GM18873 (cell line): ENCODE measurements around the gene MACROD1.

Source experiments
- ATAC-seq: cut with Tn5 transposase; IDR thresholded peaks from one replicate; pipeline ENCODE4 v1.9.1; 2021; ENCODE audit warnings: mild to moderate bottlenecking, moderate library complexity, moderate number of reproducible peaks; ENCODE audit not compliant: unreplicated experiment, low FRiP score

MACROD1 gene

DNA sequence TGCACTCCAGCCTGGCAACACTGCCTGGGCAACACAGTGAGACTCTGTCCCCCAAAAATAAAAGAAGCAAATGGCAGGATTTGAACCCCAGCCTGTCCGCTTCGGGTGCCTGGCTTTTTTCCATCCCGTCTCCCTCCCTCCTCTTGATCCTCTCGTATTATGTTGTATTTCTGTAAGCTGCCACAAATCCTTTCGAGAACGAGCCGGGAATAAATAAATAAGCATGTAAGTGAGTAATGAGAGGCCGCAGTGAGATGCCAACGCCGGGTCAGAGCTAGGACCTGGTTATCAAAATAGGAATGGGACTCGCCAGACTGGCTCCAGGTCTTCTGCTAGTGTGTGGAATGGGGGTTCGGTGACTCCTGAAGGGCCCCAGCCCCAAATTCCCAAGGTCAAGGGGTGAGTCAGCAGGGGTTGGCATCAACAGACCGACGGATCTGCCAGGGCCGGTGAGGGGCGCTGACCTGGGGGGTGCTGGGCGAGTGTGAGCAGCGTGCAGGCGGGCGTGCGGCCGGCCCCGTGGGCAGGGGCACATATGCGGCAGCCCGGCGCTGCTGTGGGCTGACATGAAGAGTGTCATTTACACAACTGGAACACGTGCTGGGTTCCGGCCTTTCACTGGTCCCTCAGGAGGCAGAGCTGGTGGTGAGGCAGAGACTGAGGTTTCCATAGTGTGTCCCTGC, 82.4 kb downstream of the MACROD1 start:
- ATAC-seq, result no peak

DNA sequence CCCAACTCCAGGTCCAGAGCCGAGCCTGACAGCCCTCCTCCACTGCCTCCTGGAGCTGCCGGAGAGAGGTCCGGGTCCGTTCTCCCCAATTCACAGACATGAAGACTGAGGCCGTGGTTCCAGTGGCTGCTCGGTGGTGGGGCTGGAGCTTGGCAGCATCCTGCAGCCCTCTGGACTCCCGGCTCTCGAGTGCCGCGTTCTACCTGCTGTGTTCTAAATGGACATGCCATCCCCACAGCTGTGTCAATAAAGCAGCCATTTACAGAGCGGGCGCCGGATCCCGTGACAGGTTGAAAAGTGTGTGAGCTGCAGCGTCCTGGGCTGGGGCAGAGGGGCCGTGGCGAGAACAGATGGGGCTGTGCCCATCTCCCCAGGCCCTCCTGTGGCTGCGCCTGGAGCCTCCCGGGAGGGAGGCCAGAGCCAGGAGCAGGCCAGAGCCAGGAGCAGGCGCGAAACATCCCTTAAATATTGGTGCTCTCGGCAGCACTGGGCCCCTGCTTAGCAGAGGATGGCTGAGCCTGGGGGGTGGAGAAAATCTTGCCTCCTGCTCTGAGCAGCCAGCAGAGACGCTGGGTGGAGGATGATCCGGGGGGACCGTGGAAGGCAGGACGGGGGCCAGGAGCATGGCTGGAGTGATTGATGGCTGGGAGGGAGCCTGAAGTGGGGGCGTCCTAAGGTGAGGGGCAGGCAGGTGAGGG, 84.0 kb downstream of the MACROD1 start:
- no peak for ATAC-seq

DNA sequence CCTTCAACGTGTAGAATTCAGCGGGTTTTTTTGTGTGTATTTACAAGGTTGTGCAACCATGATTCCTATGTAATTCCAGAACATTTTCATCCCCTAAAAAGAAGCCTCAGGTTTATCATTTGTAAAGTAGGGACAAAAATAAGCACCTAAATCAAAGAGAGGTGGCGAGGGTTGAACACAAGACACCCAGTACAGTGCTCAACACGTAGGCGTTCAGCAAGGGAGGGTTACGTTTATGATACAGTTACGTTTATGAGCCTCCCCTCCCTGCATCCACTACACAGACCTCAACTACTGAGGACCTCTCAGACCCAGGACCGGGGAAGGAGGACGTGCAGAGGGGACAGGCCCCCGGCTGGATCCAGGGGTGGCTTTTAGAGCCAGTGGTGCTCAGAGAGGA, 85.5 kb downstream of the MACROD1 start:
- no peak for ATAC-seq

DNA sequence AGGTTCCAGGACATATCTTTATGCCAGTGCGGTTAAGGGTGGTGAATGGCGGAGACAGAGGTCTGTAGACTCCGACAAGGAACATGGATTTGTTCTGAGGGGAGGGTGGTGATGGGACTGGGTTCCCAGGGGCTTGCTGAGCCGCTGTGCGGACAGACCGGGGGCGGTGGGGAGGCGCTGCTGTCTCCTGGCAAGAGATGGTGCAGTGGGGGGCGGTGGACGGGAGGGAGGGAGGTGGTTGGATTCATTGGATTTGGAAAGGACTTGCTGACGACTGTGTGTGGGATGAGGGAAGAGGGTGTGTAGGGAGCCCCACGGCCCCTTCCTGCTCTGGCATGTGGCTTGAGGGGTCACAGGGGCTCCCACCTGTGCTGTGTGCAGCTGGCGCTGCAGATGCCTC, 87.0 kb downstream of the MACROD1 start:
- no peak for ATAC-seq

DNA sequence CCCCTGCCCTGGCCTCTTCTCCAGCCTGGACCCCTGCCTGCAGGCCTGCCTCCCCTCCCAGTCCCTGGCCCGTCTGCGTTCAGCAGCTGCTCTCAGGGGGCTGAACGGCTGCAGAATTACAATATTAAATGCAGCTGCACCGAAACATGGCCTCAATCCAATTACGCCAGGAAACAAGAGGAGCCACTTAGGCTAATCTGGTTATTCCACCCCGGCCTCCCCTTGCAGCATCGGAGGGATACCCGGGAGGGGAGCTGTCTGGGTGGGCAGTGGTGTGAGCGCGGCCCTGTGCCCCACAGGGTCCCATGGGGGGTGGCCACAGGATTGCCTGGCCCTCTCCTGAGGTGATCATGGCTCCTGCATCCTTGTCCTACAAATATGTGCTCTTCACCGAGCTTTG, 87.6 kb downstream of the MACROD1 start:
- no peak for ATAC-seq

DNA sequence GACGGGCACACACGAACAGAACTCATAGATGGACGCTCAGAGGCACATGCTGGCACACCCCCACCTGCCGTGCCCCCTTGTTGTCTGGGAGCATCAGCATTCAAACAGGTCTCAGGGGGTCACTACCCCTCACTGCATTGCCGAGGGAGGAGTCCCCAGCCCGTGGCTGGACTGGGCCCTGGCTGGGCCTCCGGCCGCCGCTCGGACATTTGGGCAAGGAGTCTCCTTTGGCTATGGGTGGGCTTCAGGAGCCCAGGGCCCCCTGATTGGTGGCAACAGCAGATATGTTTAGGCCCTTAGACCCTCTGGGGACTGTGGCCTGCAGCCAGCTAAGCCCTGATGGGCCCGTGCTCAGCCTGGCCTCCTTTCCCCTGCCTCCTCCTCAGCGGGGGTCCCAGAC, 88.3 kb downstream of the MACROD1 start:
- no peak for ATAC-seq

DNA sequence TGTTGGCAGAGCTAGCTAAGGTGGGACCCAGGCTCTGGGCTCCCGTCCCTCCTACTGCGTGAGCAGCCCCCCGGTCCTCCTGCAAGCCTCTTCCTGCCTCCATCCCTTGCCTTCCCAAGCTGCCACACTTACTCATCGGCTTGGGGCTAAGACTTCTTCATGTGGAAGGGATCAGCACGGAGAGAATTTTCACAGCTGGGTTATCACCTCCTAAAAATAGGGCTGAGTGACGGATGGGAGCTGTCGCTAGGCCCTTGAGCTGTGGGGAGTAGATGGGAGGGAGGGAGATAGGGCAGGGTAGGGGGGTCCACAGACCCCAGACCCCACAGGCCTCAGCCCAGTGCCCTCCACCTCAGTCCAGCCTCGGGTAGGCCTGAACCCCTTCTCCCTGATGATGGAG, 89.2 kb downstream of the MACROD1 start:
- ATAC-seq, result no peak

DNA sequence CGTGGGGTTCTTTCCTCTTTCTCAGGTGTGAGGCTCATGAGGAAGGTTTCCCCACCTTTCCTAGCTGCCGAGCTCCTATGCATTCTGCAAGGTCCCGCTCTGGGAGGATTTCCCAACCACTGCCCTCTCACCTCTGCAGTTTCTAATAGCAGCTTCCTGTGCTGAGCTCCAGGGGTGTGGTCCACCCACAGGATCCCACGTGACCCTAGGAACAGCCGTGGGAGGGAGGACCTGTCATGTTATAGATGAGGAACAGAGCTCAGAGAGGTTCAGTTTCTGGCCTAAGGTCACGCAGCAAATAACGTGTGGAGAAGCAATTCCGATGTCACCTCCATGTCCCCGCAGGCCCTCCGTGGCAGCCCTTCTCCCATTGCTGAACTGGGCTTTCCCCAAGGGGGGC, 91.7 kb downstream of the MACROD1 start:
- no peak for ATAC-seq

DNA sequence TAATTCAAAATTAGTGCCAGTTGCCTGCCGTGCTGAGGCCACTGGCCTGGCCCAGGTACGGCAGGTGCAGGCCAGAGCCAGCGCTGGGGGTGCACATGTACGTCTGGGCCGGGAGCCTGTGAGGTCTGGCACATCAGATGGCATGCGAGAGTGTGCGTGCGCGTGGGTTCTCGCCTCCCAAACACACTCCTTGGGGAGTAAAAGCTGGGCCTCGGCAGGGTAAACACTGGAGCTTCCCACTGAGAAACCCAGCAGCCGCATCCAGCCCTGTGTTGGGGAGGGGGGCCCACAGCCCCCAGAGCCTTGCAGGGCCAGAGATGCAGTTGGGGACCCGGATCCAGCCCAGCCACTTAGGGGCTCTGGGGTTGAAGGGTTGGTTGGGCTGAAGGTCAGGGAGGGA, 92.4 kb downstream of the MACROD1 start:
- ATAC-seq, result no peak

DNA sequence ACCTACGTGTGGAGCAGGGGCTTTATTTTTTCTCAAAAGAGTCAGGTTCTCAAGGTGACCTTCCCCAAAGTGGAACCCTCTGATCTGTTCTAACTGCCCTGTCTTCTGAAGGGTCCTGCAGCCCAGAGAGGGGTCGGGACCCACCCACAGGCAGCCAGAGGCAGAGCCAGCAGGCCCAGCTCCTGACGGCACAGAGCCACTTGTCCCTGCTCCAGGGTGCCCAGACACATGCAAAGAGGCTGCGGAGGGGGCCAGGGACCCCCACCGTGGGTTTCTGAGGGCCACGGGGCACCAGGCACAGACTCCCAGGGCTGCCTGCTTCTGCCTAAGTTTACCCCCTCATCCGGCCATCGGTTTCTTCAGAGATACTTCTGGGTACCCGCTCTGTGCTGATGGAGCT, 93.0 kb downstream of the MACROD1 start:
- ATAC-seq, result no peak

DNA sequence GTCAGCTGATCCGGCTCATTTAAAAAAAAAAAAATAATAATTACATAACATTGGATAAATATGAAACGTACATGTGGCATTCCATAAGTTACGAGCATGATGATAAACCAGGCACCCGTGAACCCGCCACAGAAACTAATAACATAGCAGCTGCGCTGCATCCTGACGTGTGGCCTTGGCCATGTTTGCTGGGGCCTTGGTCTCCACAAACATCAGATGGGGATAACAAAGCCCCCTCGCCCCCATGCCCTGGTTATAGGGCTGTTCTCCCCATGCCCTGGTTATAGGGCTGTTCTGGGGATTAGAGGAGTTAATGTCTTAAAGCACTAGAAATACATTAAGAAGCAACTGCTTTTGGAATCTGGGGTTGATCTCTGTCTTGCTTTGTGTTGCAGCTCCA, 93.5 kb downstream of the MACROD1 start:
- ATAC-seq, result no peak

DNA sequence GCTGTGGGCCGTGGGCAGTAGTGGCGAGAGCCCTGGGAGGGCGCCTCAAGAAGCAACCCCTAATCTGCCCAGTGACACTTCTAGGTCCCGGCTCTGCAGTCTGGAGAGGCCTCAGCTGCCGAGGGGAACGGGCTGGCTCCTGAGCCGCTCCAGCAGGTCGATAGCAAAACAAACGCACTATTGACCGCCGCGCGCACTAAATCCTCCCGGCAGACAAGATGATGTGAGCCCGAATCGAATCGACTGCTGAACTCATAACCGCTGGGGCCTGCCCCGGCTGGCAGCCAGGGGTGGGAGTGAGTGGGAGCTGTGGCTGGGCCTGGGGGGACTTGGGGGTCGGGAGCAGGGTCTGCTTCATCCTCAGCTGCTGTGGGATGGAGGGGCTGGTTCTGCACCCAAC, 94.1 kb downstream of the MACROD1 start:
- ATAC-seq, result no peak

DNA sequence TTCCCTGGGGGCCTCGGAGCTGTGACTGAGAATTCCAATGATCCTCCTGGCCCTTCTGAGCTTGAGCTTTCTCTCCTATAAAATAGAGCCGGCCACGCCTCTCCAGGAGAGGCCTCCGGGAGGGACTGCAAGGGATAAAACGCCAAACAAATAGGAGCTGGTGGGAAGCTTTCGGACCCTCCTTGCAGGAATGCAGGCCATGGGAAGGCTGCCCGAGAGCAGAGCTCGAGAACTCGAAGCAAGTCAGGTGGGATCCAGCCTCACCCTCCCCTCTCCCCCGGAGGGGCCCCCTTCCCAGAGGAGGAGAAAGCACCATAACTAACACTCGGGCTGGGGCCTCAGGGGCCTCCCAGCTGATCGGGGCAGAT, 95.6 kb downstream of the MACROD1 start:
- no peak for ATAC-seq

DNA sequence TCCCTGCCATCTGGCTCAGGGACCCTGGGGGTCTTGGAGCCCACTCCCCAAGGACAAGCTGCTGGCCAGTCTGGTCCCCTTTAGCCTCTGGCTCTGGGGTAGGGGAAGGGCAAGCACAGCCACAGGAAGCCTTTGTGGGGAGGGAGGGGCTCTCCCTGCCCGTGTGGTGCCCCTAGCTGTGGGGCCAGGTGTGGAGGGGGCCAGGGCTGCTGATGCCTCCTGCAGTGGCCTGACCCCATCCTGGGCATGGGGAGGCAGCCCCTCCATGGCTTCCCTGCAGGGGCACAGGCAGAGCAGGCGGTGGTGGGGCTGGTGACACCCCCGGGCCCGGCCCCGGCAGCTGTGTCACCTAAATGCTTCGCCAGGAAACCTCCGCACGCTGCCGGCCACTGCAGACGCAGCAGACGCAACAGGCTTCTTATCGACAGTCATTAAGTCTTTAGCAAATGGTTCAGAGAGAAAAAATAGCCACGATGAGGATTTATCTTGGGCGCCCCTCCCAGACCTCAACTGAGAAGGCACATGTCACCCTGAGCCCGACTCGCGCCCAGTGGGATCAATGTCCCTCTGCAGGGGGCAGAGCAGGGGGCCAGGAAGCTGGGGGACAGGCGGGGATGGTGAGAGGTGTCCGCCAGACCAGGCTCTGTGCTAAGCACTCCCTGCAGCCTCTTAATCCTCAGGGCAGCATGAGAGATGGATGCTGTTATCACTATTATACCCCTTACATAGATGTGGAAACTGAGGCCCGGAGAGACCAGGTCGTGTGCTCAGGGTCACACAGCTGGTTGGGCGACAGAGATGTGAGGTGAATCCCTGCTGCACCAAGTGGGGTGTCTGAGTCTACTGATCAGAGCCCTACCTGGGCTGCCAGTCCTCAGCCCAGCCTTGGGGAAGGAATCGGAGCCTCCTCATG, 96.3 kb downstream of the MACROD1 start:
- no peak for ATAC-seq

DNA sequence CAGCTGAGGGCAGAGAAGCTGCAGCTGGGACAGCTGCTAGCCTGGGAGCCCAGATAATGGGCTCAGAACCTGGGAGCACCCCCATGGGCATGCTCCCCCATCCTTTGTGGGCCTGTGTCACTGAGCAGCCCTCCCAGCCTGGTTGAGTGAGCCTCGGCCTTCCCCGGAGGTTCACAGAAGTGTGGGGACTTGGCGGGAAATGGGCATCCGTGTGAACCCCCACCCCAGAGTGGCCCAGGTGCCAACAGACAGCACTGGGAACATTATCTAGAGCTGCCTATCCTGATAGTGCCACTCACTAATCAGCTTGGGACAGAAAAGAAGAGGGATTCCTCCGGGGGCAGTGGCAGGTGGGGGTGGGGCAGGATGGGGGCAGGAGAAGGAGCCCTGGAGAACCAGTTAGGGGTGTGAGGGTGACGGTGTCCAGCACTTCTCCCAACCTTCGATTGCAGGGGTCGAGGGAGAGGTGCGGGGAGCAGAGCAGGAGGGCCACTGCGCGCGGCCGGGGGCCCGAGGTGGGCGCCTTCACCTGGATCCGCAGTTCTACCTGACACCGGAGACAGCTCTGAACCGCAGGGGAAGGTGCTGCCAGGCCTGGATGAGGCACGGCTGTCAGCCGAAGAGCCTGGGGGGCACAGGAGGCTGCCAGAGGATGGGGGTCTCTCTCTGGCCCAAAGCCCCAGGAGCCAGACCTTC, 97.1 kb downstream of the MACROD1 start:
- ATAC-seq, result no peak

DNA sequence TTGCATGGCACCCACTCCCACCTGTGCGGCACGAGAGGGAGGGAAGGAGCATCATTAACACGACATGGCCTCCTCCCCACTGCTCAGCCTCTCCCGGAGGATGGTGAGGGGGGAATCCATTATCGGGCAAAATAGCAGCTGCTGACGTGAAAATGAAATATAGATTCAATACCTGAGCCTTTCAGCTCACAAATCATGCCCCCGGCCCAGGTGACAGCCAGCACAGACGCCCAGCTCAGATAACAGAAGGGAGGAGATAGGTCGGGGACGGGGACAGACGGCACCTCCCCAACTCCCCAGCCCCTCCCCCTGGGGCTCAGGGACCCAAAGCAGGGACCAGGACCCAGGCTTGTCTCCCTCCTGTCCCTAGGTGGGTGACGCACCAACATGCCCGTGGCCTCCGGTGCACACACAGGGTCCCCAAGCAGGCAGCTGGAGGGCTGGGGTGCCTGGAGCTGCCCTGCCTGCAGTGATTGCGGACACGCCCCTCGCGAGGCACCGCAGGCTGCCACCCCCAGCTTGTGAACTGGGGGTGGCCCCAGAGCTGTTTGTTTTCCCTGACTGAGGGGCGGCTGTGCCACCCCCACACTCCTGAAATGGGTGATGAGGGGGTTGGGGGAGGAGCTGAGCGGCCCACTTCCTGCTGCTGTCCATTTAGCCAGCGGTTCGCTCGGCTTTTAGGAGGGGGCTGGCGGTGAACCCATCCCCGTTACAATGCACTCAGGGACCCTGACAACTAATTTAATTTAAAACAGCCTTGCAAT, 98.5 kb downstream of the MACROD1 start:
- no peak for ATAC-seq

DNA sequence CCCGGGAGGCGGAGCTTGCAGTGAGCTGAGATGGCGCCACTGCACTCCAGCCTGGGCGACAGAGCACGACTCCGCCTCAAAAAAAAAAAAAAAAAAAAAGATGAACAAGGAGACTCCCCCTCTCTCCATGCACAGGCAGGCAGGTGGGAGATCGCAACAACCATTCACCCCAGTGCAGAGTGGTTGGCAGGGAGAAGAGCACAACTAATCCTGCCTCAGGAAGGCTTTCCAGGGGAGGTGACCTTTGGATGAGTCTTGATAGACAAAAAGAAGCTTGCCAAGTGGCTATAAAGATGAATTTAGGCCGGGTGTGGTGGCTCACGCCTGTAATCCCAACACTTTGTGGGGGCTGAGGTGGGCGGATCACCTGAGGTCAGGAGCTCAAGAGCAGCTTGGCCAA, 100.2 kb downstream of the MACROD1 start:
- ATAC-seq, result no peak

DNA sequence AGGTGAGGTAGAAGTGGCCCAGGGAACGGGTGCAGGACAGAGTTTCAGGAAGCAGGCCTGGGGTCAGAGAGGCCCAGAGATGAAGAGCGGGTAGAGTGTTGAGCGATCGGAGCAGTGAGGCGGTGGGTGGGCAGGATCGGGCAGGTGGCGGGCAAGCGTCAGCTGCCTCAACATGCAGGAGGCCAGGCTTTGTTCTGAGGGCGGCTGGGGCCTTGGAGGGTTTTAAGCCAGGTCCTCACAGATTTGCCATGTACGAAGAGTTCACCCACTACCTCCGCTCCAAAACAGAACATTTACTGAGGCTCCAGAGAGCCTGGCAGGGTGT, 100.8 kb downstream of the MACROD1 start:
- ATAC-seq, result no peak

DNA sequence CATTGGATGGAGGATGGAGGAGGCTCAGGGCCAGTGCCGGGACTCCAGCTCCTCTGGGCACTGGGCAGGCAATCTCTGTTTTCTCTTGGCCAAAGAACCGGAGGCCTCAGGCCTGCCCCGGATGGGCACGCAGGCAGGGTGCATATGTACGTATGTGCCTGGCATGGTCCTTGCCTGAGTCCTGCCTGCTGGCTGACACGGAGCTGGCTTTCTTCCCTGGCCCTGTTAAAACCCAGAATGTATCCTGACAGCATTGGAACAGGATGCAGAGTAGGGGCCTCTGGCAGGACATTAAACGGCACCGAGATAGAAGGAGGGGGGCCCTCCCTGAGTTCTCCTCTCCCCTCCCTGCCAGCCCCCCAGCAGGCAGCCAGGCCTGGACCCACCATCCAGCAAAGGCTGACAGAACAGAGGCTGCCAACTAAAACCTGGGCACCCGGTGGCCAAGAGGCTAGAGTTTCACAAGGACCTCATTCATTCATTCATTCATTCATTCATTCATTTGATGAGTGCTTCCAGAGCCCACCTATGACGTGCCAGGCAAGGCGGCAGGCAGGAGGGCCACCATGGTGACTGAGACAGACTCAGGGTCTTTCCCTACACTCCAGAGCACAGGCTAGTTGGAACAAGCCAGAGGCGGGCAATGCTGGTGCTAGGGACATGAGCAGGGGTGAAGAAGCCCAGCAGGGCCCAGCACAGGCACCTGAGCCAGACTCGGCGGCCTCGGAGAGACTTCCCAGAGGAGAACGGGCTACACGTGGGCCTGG, 101.4 kb downstream of the MACROD1 start:
- no peak for ATAC-seq

DNA sequence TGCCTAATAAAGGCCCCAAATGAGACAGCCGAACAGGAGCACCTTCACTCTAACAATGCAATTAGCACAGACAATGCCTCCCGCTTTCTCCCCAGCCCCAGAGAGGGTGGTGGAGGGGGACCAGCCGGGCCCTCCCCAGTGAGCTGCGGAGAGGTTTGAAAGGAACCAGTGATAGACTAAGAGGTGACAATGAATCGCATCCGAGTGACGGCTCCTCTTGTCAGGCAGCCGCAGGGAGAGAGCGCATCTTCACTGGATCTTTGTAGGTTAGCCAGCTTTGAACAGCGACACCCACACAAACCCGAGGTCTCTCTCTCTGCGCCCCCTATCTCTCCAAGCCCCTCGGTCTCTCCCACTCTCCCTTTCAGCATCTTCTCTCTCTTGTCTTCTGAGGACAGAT, 102.1 kb downstream of the MACROD1 start:
- ATAC-seq, result no peak
